A549 (cell line): ENCODE data around the gene MATN3.

Source experiments
- BHLHE40 ChIP-seq: IDR thresholded peaks from 2 replicates; pipeline ENCODE4 v1.6.1; 2012; ENCODE audit warnings: low read depth, low read length, inconsistent platforms
- CBX8 ChIP-seq: fragments of 200-600 bp; sonication (generic); IDR thresholded peaks from 2 replicates; pipeline ENCODE4 v1.6.1; 2016
- CEBPB ChIP-seq, 2 experiments: fragments of >200 bp in 1 of 2; sonication (Bioruptor Twin) in 1 of 2; formaldehyde crosslinking in 1 of 2; IDR thresholded peaks; 2 replicates each; pipeline ENCODE4 v1.6.1; 2012 to 2016
- CHD2 ChIP-seq: fragments of 150-350 bp; IDR thresholded peaks from 2 replicates; pipeline ENCODE4 v1.6.1; 2014; ENCODE audit warnings: low read length; ENCODE audit not compliant: partially characterized antibody
- CTCF ChIP-seq: fragments of >200 bp; sonication (Bioruptor Twin); formaldehyde crosslinking; IDR thresholded peaks from 3 replicates; pipeline ENCODE4 v1.5.1; 2016
- FOSL2 ChIP-seq, 2 experiments: fragments of 450-650 bp in 1 of 2; fragments of >200 bp in 1 of 2; sonication (Bioruptor Twin) in 1 of 2; formaldehyde crosslinking; IDR thresholded peaks; 2 replicates each; pipeline versions ENCODE4 v1.5.0 to v1.6.1; 2016 to 2020; ENCODE audit warnings: mild to moderate bottlenecking in 1 of 2, moderate library complexity in 1 of 2
- HOXB5 ChIP-seq: fragments of 250-450 bp; sonication (Bioruptor Pico); IDR thresholded peaks from 2 replicates; pipeline ENCODE4 v1.5.0; 2020; ENCODE audit warnings: mild to moderate bottlenecking, moderate library complexity
- KDM1A ChIP-seq: fragments of 200-600 bp; sonication (generic); IDR thresholded peaks from 2 replicates; pipeline ENCODE4 v1.6.1; 2016; ENCODE audit warnings: low read depth, mild to moderate bottlenecking
- MYC ChIP-seq: IDR thresholded peaks from 2 replicates; pipeline ENCODE4 v1.6.1; 2012; ENCODE audit warnings: mild to moderate bottlenecking, inconsistent platforms, low read length, improper control_type of control experiment, borderline replicate concordance
- POLR2A ChIP-seq: IDR thresholded peaks from 2 replicates; pipeline ENCODE4 v1.6.1; 2012; ENCODE audit warnings: mild to moderate bottlenecking, low read length
- POLR2AphosphoS2 ChIP-seq: conservative IDR thresholded peaks from 2 replicates; pipeline ENCODE4 v1.6.1; 2012; ENCODE audit warnings: low read length, improper control_type of control experiment, inconsistent platforms
- RAD21 ChIP-seq, 2 experiments: fragments of >200 bp in 1 of 2; sonication (Bioruptor Twin) in 1 of 2; formaldehyde crosslinking in 1 of 2; IDR thresholded peaks in 1 of 2; conservative IDR thresholded peaks in 1 of 2; 2 replicates in 1 of 2; 3 replicates in 1 of 2; pipeline ENCODE4 v1.6.1; 2012 to 2018; ENCODE audit warnings: inconsistent platforms in 1 of 2
- REST ChIP-seq: fragments of 200-600 bp; sonication (generic); IDR thresholded peaks from 2 replicates; pipeline ENCODE4 v1.6.1; 2016; ENCODE audit warnings: antibody characterized with exemption, mild to moderate bottlenecking, moderate library complexity
- TP53 ChIP-seq: fragments of 250-450 bp; sonication (Bioruptor Pico); IDR thresholded peaks from 2 replicates; pipeline ENCODE4 v1.5.0; 2021; ENCODE audit warnings: mild to moderate bottlenecking, moderate library complexity

- TF ChIP-seq CTCF = no peak
- TF ChIP-seq BHLHE40 = no peak
- TF ChIP-seq HOXB5 (CRISPR knock-in tag) = no peak
- no peak for TF ChIP-seq POLR2A
- TF ChIP-seq FOSL2 (IDR thresholded peaks at IDR 0.05) = no peak
- TF ChIP-seq FOSL2 (CRISPR knock-in tag; IDR thresholded peaks at IDR 0.05) = no peak
- no peak for TF ChIP-seq POLR2AphosphoS2
- TF ChIP-seq KDM1A = no peak
- TF ChIP-seq TP53 (CRISPR knock-in tag) = no peak
- no peak for TF ChIP-seq MYC
- no peak for TF ChIP-seq CHD2
- TF ChIP-seq CEBPB (IDR thresholded peaks at IDR 0.05) = no peak
- no peak for TF ChIP-seq REST
- no peak for TF ChIP-seq CBX8
- no peak for TF ChIP-seq RAD21 (conservative IDR thresholded peaks at IDR 0.05 in 1 of 2, IDR thresholded peaks at IDR 0.05 in 1 of 2)
Observed at GRCh38 chr2:20005891-20006470, 6.5 kb downstream of the MATN3 start.
